Lower leg skin (tissue), 4 donors: Measurements from ENCODE around the gene LYRM4. TPM values are rescaled to one million over a fixed set of nuclear protein-coding genes. Genes with fewer than 3 reads are reported as not detected.

ENCODE experiments used
- DNase-seq, 2 donors: peaks; one replicate each; pipeline ENCODE4 v3.0.0-alpha.2; 2019; ENCODE audit warnings: low spot score in 2 of 2
- H3K4me3 ChIP-seq: fragments of 200-600 bp; sonication (generic); 2 replicates; pipeline ENCODE4 v1.5.1; 2017; ENCODE audit warnings: mild to moderate bottlenecking, low read depth; ENCODE audit not compliant: poor library complexity, severe bottlenecking
- CTCF ChIP-seq, 3 donors: fragments of 450-650 bp; IDR thresholded peaks; one replicate each; pipeline ENCODE4 v1.5.1; 2016; ENCODE audit warnings: antibody characterized with exemption in 3 of 3, mild to moderate bottlenecking in 3 of 3, moderate library complexity in 2 of 3
- POLR2A ChIP-seq, 2 donors: fragments of 450-650 bp; IDR thresholded peaks; one replicate each; pipeline ENCODE4 v1.6.1; 2016 to 2017; ENCODE audit warnings: antibody characterized with exemption in 2 of 2, mild to moderate bottlenecking in 1 of 2, moderate library complexity in 1 of 2
- WGBS, 2 donors: methylation state at CpG; one replicate each; pipeline ENCODE4 v1.1.5; 2018; 5-methylcytosine and 5-hydroxymethylcytosine counted together
- intact Hi-C: fragments of 100-400 bp; cut with DNase I; formaldehyde crosslinking; loops from one replicate; pipeline ENCODE4 v1.15.0; 2023; ENCODE audit warnings: low total_unique reads
- total RNA-seq, 4 donors: library from RNA; depleted of rRNA; stranded (reverse); fragments of >200 nt; gene quantifications; one replicate each; pipeline ENCODE4 v1.1.0, GENCODE V29; 2016

Gene LYRM4
- total RNA-seq, 4 donors from 2014 or later, result 14.4 to 20.8 (median 20.4) TPM

DNA sequence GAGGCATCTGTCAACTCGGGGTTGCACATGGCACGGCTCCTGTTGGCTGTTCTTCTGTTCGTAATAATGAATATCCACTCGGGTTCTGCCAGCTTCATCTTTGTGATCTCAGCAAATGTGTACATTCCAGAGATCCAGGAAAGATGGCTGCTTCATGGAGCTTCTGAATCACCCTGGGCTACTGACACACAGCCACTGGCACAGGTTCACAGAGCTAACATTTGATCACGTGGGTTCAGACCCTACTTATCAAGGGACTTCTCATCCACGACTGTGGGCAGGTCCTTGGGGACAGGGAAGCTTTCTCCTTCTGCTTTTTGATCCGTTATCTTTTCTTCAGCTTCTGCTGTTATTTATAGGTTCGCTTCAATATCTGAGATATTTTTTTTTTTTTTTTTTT lies 157.5 kb downstream of the LYRM4 start:
- no peak overlapping the region for H3K4me3 ChIP-seq
- TF ChIP-seq CTCF (IDR thresholded peaks at IDR 0.05) (no peak), POLR2A (IDR thresholded peaks at IDR 0.05) (no peak)
- 73 to 84% methylated on average over 8 of the region's 8 CpGs for WGBS, 2 donors
- intact Hi-C loops, result no loop called here
- peak in 1 of 2 donors; percentile 23 for DNase-seq

GRCh38 chr6:5102267-5102970 lies 158.3 kb downstream of the LYRM4 start:
- TF ChIP-seq POLR2A (IDR thresholded peaks at IDR 0.05), result no peak
- TF ChIP-seq CTCF (IDR thresholded peaks at IDR 0.05), result no peak
- WGBS, 2 donors, result 87 to 90% methylated on average over 8 of the region's 8 CpGs
- intact Hi-C loops, result no loop called here
- DNase-seq, result peak in 1 of 2 donors; percentile 57
- H3K4me3 ChIP-seq, result no peak overlapping the region

GRCh38 chr6:5100806-5101205 lies 159.9 kb downstream of the LYRM4 start:
- intact Hi-C loops, result no loop called here
- TF ChIP-seq CTCF (IDR thresholded peaks at IDR 0.05), result no peak
- no peak for TF ChIP-seq POLR2A (IDR thresholded peaks at IDR 0.05)
- WGBS, 2 donors, result 94 to 98% methylated on average over 7 of the region's 7 CpGs

DNA sequence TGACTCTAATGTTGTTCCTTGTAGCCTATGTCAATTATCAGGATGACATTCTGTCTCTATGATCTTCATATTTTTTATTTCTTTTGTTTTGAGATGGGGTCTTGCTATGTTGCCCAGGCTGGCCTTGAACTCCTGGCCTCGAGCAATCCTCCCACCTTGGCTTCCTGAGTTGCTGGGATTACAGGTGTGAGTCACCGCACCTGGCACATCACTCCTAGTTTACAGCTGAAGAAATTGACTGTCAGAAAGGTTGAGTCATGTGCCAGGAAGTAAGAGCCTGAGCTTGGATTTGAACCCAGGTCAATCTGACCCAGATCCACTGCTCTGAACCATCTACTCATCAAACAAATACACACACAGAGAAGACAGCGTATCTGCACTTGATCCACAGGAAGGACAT lies 161.2 kb downstream of the LYRM4 start:
- intact Hi-C loops, result no loop called here
- 92 to 93% methylated on average over 3 of the region's 3 CpGs for WGBS, 2 donors
- peak in 1 of 2 donors; percentile 3 for DNase-seq
- no peak overlapping the region for H3K4me3 ChIP-seq
- no peak for TF ChIP-seq POLR2A (IDR thresholded peaks at IDR 0.05)

More at GRCh38 chr6:5100806-5101205, 159.9 kb downstream of the LYRM4 start:
- DNase-seq, result peak in 1 of 2 donors; percentile 56
- H3K4me3 ChIP-seq, result no peak overlapping the region

GRCh38 chr6:5098501-5099270 lies 162.1 kb downstream of the LYRM4 start:
- 87 to 91% methylated on average over 14 of the region's 14 CpGs for WGBS, 2 donors
- peak in 1 of 2 donors; percentile 60 for DNase-seq
- intact Hi-C loops, result no loop called here
- H3K4me3 ChIP-seq, result no peak overlapping the region
- TF ChIP-seq POLR2A (IDR thresholded peaks at IDR 0.05) (no peak), CTCF (IDR thresholded peaks at IDR 0.05) (no peak)

- no peak for TF ChIP-seq POLR2A (IDR thresholded peaks at IDR 0.05)
- TF ChIP-seq CTCF (IDR thresholded peaks at IDR 0.05), result no peak
- intact Hi-C loops, result no loop called here
- 69 to 78% methylated on average over 2 of the region's 2 CpGs for WGBS, 2 donors
- H3K4me3 ChIP-seq, result no peak overlapping the region
- peak in 1 of 2 donors; percentile 23 for DNase-seq
Observed at GRCh38 chr6:5096482-5096881, 164.3 kb downstream of the LYRM4 start.
